IMR-90 (cell line): Measurements from ENCODE around the gene BRD1. TPM values are rescaled to one million over a fixed set of nuclear protein-coding genes. Genes with fewer than 3 reads are reported as not detected.

Experiments
- ATAC-seq: fragments of 200-7000 bp; cut with Tn5 transposase; 2 replicates; pipeline ENCODE4 v1.9.1; 2020; ENCODE audit warnings: low read depth, mild to moderate bottlenecking, moderate library complexity
- BruUV-seq: library from RNA; stranded (reverse); fragments of 400-500 nt; replicated peaks from 2 replicates; lab custom pipeline; 2021; lab: Mats Ljungman, UMichigan
- CTCF ChIA-PET: fragments of 300-600 bp; formaldehyde crosslinking; extraction: SDS; loops from one replicate; lab custom pipeline; 2021; ENCODE audit warnings: antibody characterized with exemption; lab: Yijun Ruan, JAX
- POLR2A ChIA-PET: fragments of 300-600 bp; sonication (Branson Sonifier 250); formaldehyde crosslinking; loops from one replicate; lab custom pipeline; 2022; ENCODE audit warnings: antibody characterized with exemption; ENCODE audit not compliant: unreplicated experiment; lab: Charles Lee
- DNase-seq: peaks from one replicate; pipeline ENCODE4 v3.0.0; 2013
- H2AFZ ChIP-seq: replicated peaks from 2 replicates; pipeline ENCODE3; 2013; ENCODE audit warnings: low read length, mild to moderate bottlenecking; ENCODE audit not compliant: poor library complexity
- H2AK5ac ChIP-seq: 2 replicates; pipeline ENCODE4 v1.6.1; 2013; ENCODE audit warnings: low read depth, low read length, inconsistent platforms
- H2AK9ac ChIP-seq: replicated peaks from 2 replicates; pipeline ENCODE3; 2013; ENCODE audit warnings: mild to moderate bottlenecking, low read depth, low read length, moderate library complexity; ENCODE audit not compliant: poor library complexity
- H2BK120ac ChIP-seq: 2 replicates; pipeline ENCODE4 v1.6.1; 2013; ENCODE audit warnings: low read depth, low read length, inconsistent platforms
- H2BK15ac ChIP-seq: 3 replicates; pipeline ENCODE4 v1.6.1; 2013; ENCODE audit warnings: low read depth, low read length, inconsistent platforms
- H2BK20ac ChIP-seq: 2 replicates; pipeline ENCODE4 v1.6.1; 2013; ENCODE audit warnings: low read depth, mild to moderate bottlenecking, inconsistent platforms, low read length, moderate library complexity
- H2BK5ac ChIP-seq: 2 replicates; pipeline ENCODE4 v1.6.1; 2013; ENCODE audit warnings: mild to moderate bottlenecking, low read depth, low read length, inconsistent platforms; ENCODE audit not compliant: poor library complexity, severe bottlenecking
- H3K14ac ChIP-seq: replicated peaks from 2 replicates; pipeline ENCODE4 v1.6.1; 2013; ENCODE audit warnings: low read depth, low read length, inconsistent platforms
- H3K18ac ChIP-seq: 2 replicates; pipeline ENCODE4 v1.6.1; 2013; ENCODE audit warnings: low read depth, low read length, control low read depth
- H3K23ac ChIP-seq: 2 replicates; pipeline ENCODE4 v1.6.1; 2013; ENCODE audit warnings: low read depth, low read length, inconsistent platforms
- H3K27ac ChIP-seq: 2 replicates; pipeline ENCODE4 v1.5.1; 2013; ENCODE audit warnings: mild to moderate bottlenecking, control low read depth, low read length; ENCODE audit not compliant: insufficient read depth
- H3K27me3 ChIP-seq: 2 replicates; pipeline ENCODE4 v1.6.1; 2013; ENCODE audit warnings: low read length; ENCODE audit not compliant: control insufficient read depth, insufficient read depth
- H3K36me3 ChIP-seq: 2 replicates; pipeline ENCODE4 v1.6.1; 2013; ENCODE audit warnings: low read length, mixed read lengths; ENCODE audit not compliant: control insufficient read depth, insufficient read depth
- H3K4ac ChIP-seq: 2 replicates; pipeline ENCODE4 v1.6.1; 2013; ENCODE audit warnings: low read depth, low read length, inconsistent platforms
- H3K4me1 ChIP-seq: 2 replicates; pipeline ENCODE4 v1.6.1; 2013; ENCODE audit warnings: low read length, mixed read lengths; ENCODE audit not compliant: control insufficient read depth, insufficient read depth
- H3K4me2 ChIP-seq: 2 replicates; pipeline ENCODE4 v1.6.1; 2013; ENCODE audit warnings: low read depth, mild to moderate bottlenecking, control low read depth, low read length, moderate library complexity
- H3K4me3 ChIP-seq: 2 replicates; pipeline ENCODE4 v1.5.1; 2013; ENCODE audit warnings: low read depth, mild to moderate bottlenecking, control low read depth, low read length, moderate library complexity; ENCODE audit not compliant: insufficient read depth
- H3K56ac ChIP-seq: 2 replicates; pipeline ENCODE4 v1.6.1; 2013; ENCODE audit warnings: low read length, inconsistent platforms; ENCODE audit not compliant: insufficient read depth; ENCODE audit errors: extremely low read depth
- H3K79me1 ChIP-seq, 2 experiments: 2 replicates each; pipeline ENCODE4 v1.6.1; 2013; ENCODE audit warnings: low read length in 2 of 2, inconsistent platforms in 1 of 2, low read depth in 1 of 2
- H3K9ac ChIP-seq: 2 replicates; pipeline ENCODE4 v1.6.1; 2013; ENCODE audit warnings: low read depth, low read length, control low read depth
- H3K9me1 ChIP-seq: 2 replicates; pipeline ENCODE4 v1.6.1; 2013; ENCODE audit warnings: low read length, inconsistent platforms; ENCODE audit not compliant: insufficient read depth
- H3K9me3 ChIP-seq: 2 replicates; pipeline ENCODE4 v1.6.1; 2013; ENCODE audit warnings: low read length; ENCODE audit not compliant: control insufficient read depth, insufficient read depth
- H4K20me1 ChIP-seq: 2 replicates; pipeline ENCODE4 v1.6.1; 2013; ENCODE audit warnings: low read length, inconsistent platforms; ENCODE audit not compliant: insufficient read depth
- H4K5ac ChIP-seq: 2 replicates; pipeline ENCODE4 v1.6.1; 2013; ENCODE audit warnings: mild to moderate bottlenecking, low read depth, low read length, control low read depth
- H4K8ac ChIP-seq, 2 experiments: 2 replicates each; pipeline ENCODE4 v1.6.1; 2013; ENCODE audit warnings: low read depth in 2 of 2, low read length in 2 of 2, control low read depth in 1 of 2, inconsistent platforms in 1 of 2
- H4K91ac ChIP-seq: 2 replicates; pipeline ENCODE4 v1.6.1; 2013; ENCODE audit warnings: low read depth, low read length, inconsistent platforms; ENCODE audit not compliant: insufficient read depth
- BHLHE40 ChIP-seq: fragments of 150-350 bp; IDR thresholded peaks from 2 replicates; pipeline ENCODE4 v1.6.1; 2016; ENCODE audit warnings: mild to moderate bottlenecking, low read depth, low read length
- CEBPB ChIP-seq: IDR thresholded peaks from 2 replicates; pipeline ENCODE4 v1.6.1; 2012; ENCODE audit warnings: low read depth, low read length, improper control_type of control experiment
- CHD1 ChIP-seq: IDR thresholded peaks from 2 replicates; pipeline ENCODE4 v1.6.1; 2012; ENCODE audit warnings: low read depth, low read length, improper control_type of control experiment
- FOS ChIP-seq: fragments of 150-350 bp; IDR thresholded peaks from 2 replicates; pipeline ENCODE4 v1.6.1; 2016; ENCODE audit warnings: low read depth, low read length
- MAFK ChIP-seq: IDR thresholded peaks from 2 replicates; pipeline ENCODE4 v1.6.1; 2012; ENCODE audit warnings: low read depth, low read length, improper control_type of control experiment
- MAZ ChIP-seq: IDR thresholded peaks from 2 replicates; pipeline ENCODE4 v1.6.1; 2012; ENCODE audit warnings: low read depth, mild to moderate bottlenecking, low read length, improper control_type of control experiment, moderate library complexity, borderline replicate concordance
- MXI1 ChIP-seq: IDR thresholded peaks from 2 replicates; pipeline ENCODE4 v1.6.1; 2012; ENCODE audit warnings: low read depth, mild to moderate bottlenecking, low read length, moderate library complexity, borderline replicate concordance
- NFE2L2 ChIP-seq: fragments of 150-350 bp; IDR thresholded peaks from 2 replicates; pipeline ENCODE4 v1.6.1; 2016; ENCODE audit warnings: low read depth, mild to moderate bottlenecking, low read length
- POLR2A ChIP-seq: IDR thresholded peaks from 2 replicates; pipeline ENCODE4 v1.6.1; 2012; ENCODE audit warnings: mild to moderate bottlenecking, low read depth, low read length
- RAD21 ChIP-seq: IDR thresholded peaks from 2 replicates; pipeline ENCODE4 v1.6.1; 2012; ENCODE audit warnings: low read length, improper control_type of control experiment
- RCOR1 ChIP-seq: IDR thresholded peaks from 2 replicates; pipeline ENCODE4 v1.6.1; 2012; ENCODE audit warnings: mild to moderate bottlenecking, low read length, improper control_type of control experiment; ENCODE audit not compliant: insufficient replicate concordance
- RFX5 ChIP-seq: IDR thresholded peaks from 2 replicates; pipeline ENCODE4 v1.8.0; 2012; ENCODE audit warnings: low read depth, mild to moderate bottlenecking, low read length, moderate library complexity
- SMC3 ChIP-seq: fragments of 150-350 bp; IDR thresholded peaks from 2 replicates; pipeline ENCODE4 v1.6.1; 2016; ENCODE audit warnings: low read depth, mild to moderate bottlenecking, antibody characterized with exemption, low read length, moderate library complexity
- USF2 ChIP-seq: fragments of 150-350 bp; IDR thresholded peaks from 2 replicates; pipeline ENCODE4 v1.6.1; 2017; ENCODE audit warnings: mild to moderate bottlenecking, antibody characterized with exemption, low read length, low read depth
- WGBS, 2 experiments: methylation state at CpG; one replicate each; pipeline versions ENCODE4 v1.1.5 to v1.1.7; 2013; ENCODE audit warnings: missing lambda C conversion rate in 2 of 2; ENCODE audit not compliant: insufficient read length in 1 of 2; ENCODE audit errors: extremely low coverage in 2 of 2; 5-methylcytosine and 5-hydroxymethylcytosine counted together
- dilution Hi-C: fragments of 300-500 bp; cut with HindIII; formaldehyde crosslinking; loops from one replicate; pipeline ENCODE4 v1.14.3; 2018; ENCODE audit warnings: low sequenced_read_pairs; ENCODE audit not compliant: unreplicated experiment
- in situ Hi-C: fragments of 300-500 bp; cut with MboI; formaldehyde crosslinking; loops from 3 replicates; pipeline ENCODE4 v1.14.3; 2019; ENCODE audit warnings: low sequenced_read_pairs, inconsistent platforms, mixed read lengths
- intact Hi-C: fragments of 100-400 bp; cut with micrococcal nuclease; formaldehyde crosslinking; loops from 2 replicates; pipeline ENCODE4 v1.10.0; 2022
- polyA plus RNA-seq, 3 experiments: library from polyadenylated mRNA; depleted of rRNA; stranded (reverse); fragments of >200 nt; gene quantifications; 2 replicates each; pipeline ENCODE4 v1.2.3, GENCODE V29; 2012; ENCODE audit warnings: low replicate concordance in 1 of 3
- total RNA-seq: library from RNA; depleted of rRNA; stranded (reverse); fragments of >200 nt; gene quantifications from 2 replicates; pipeline ENCODE4 v1.2.3, GENCODE V29; 2012
- TF ChIP-seq, protein P1 (sequence below): conservative IDR thresholded peaks from 2 replicates; pipeline ENCODE4 v1.5.1; 2012; ENCODE audit warnings: mild to moderate bottlenecking, low read depth, low read length, improper control_type of control experiment
- TF ChIP-seq, protein P2 (sequence below): fragments of 150-350 bp; IDR thresholded peaks from 2 replicates; pipeline ENCODE4 v1.6.1; 2016; ENCODE audit warnings: low read depth, mild to moderate bottlenecking, low read length, moderate library complexity, borderline replicate concordance

Gene BRD1
- total and polyA plus RNA-seq, 2 of the 4 experiments (the other 2 are of a cell fraction), result 10.0 to 10.6 TPM

DNA sequence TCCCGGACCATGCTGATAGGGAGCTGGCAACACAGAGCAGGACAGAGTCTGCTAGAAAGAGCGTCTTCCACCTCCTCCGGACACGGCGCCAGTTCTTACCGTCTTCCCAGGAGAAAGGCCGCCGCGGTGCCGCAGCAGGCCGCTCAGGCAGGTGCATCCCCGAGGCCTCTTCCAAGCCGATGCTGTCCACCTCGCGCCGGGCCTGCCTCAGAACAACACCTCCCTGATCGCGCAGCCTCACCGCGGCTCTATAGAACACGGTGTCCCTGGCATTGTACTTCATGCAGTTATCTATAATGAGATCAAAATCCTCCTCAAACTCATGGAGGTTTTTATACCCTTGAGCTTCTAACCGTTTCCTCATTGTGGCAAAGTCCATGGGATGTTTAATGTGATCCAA, 30.0 kb downstream of the BRD1 start:
- Histone ChIP-seq H2BK15ac (no peak overlapping the region), H3K27ac (no peak overlapping the region), H2AK5ac (no peak overlapping the region), H3K4ac (no peak overlapping the region), H2AK9ac (no peak overlapping the region), H4K5ac (no peak overlapping the region), H3K36me3 (peaks cover 70% of the 10 kb centered on the region), H4K8ac (no peak overlapping the region), H4K91ac (no peak overlapping the region), H3K27me3 (no peaks in the 10 kb centered on the region), H4K20me1 (peaks cover 84% of the 10 kb centered on the region), H3K56ac (no peak overlapping the region), H3K9me3 (no peaks in the 10 kb centered on the region), H3K4me3 (no peak overlapping the region), H3K9ac (no peak overlapping the region), H3K9me1 (no peaks in the 10 kb centered on the region), H2BK20ac (no peak overlapping the region), H3K79me1 (peaks cover 17 to 64% of the 10 kb centered on the region in 2 experiments), H3K23ac (no peak overlapping the region), H2BK120ac (no peak overlapping the region), H2BK5ac (no peak overlapping the region), H2AFZ (no peak overlapping the region), H3K18ac (no peak overlapping the region), H3K4me2 (no peak overlapping the region), H3K4me1 (no peaks in the 10 kb centered on the region), H3K14ac (no peak overlapping the region)
- no TSS peak for BruUV-seq
- intact Hi-C loops, result no loop called here
- DNase-seq (no peak), ATAC-seq (no peak)
- 96% methylated on average over 15 of the region's 22 CpGs; no CpG with 5 or more reads in 1 of the 2 experiments for WGBS, 2 experiments
- dilution Hi-C loops, result no loop called here
- TF ChIP-seq MAFK (no peak), CEBPB (no peak), POLR2A (no peak), BHLHE40 (no peak), USF2 (no peak), RAD21 (no peak), CHD1 (no peak), SMC3 (no peak), RCOR1 (no peak), NFE2L2 (no peak), RFX5 (no peak), FOS (no peak), MXI1 (no peak), MAZ (no peak)
- TF ChIP-seq, protein P1, sequence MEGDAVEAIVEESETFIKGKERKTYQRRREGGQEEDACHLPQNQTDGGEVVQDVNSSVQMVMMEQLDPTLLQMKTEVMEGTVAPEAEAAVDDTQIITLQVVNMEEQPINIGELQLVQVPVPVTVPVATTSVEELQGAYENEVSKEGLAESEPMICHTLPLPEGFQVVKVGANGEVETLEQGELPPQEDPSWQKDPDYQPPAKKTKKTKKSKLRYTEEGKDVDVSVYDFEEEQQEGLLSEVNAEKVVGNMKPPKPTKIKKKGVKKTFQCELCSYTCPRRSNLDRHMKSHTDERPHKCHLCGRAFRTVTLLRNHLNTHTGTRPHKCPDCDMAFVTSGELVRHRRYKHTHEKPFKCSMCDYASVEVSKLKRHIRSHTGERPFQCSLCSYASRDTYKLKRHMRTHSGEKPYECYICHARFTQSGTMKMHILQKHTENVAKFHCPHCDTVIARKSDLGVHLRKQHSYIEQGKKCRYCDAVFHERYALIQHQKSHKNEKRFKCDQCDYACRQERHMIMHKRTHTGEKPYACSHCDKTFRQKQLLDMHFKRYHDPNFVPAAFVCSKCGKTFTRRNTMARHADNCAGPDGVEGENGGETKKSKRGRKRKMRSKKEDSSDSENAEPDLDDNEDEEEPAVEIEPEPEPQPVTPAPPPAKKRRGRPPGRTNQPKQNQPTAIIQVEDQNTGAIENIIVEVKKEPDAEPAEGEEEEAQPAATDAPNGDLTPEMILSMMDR, result no peak
- TF ChIP-seq, protein P2, sequence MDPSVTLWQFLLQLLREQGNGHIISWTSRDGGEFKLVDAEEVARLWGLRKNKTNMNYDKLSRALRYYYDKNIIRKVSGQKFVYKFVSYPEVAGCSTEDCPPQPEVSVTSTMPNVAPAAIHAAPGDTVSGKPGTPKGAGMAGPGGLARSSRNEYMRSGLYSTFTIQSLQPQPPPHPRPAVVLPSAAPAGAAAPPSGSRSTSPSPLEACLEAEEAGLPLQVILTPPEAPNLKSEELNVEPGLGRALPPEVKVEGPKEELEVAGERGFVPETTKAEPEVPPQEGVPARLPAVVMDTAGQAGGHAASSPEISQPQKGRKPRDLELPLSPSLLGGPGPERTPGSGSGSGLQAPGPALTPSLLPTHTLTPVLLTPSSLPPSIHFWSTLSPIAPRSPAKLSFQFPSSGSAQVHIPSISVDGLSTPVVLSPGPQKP, result no peak
- POLR2A ChIA-PET, result no interaction called here
- CTCF ChIA-PET, result no interaction called here
- in situ Hi-C loops, result no loop called here
